Stomach smooth muscle (tissue), 2 donors: ENCODE measurements around the gene DYRK3.

Experiments
- H3K27ac ChIP-seq: one replicate; pipeline ENCODE4 v1.7.0; 2013; ENCODE audit warnings: mild to moderate bottlenecking, low read length, inconsistent platforms
- H3K27me3 ChIP-seq, 2 donors: one replicate each; pipeline ENCODE4 v1.7.0; 2013; ENCODE audit warnings: low read length in 2 of 2; ENCODE audit not compliant: insufficient read depth in 2 of 2, control insufficient read depth in 1 of 2
- H3K36me3 ChIP-seq, 2 donors: one replicate each; pipeline ENCODE4 v1.7.0; 2013; ENCODE audit warnings: low read length in 2 of 2; ENCODE audit not compliant: control insufficient read depth in 2 of 2, insufficient read depth in 2 of 2
- H3K4me1 ChIP-seq: one replicate; pipeline ENCODE4 v1.7.0; 2013; ENCODE audit warnings: low read length; ENCODE audit not compliant: control insufficient read depth, insufficient read depth
- H3K4me3 ChIP-seq, 2 donors: one replicate each; pipeline ENCODE4 v1.7.0; 2013; ENCODE audit warnings: low read length in 2 of 2
- H3K9ac ChIP-seq, 2 donors: one replicate each; pipeline ENCODE4 v1.7.0; 2013; ENCODE audit warnings: low read length in 2 of 2, mild to moderate bottlenecking in 1 of 2
- H3K9me3 ChIP-seq, 2 donors: one replicate each; pipeline ENCODE4 v1.7.0; 2013; ENCODE audit warnings: low read length in 2 of 2; ENCODE audit not compliant: control insufficient read depth in 2 of 2
- donor health status: healthy.
- donor health status: Pancreatic carcinoma.

Gene DYRK3

DNA sequence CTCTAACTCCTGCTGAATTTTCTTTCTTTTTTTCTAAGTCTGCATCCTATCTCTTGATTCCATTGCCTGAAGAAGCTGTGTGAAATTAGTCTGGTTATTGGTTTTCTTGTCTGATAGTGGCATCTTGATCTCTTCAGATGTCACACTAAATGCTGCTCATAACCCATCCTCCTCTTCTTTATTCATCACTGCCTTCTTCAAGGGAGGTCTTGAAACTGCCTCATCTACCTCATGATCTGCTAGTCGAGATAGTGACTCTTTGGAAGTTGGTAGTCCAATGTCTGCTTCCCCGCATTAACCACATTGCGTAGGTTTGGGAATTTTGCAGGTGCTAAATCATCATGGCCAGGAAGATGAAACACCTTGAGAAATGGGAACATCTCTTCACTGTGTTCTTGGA is 15.7 kb downstream of the DYRK3 start:
- H3K27me3 ChIP-seq: no peaks in the 10 kb centered on the region
- H3K4me1 ChIP-seq: no peaks in the 10 kb centered on the region
- H3K9me3 ChIP-seq: no peaks in the 10 kb centered on the region
- H3K4me3 ChIP-seq: no peak overlapping the region
- peaks cover 3 to 13% of the 10 kb centered on the region in 2 donors for H3K36me3 ChIP-seq
- H3K27ac ChIP-seq: no peak overlapping the region
- H3K9ac ChIP-seq: no peak overlapping the region

DNA sequence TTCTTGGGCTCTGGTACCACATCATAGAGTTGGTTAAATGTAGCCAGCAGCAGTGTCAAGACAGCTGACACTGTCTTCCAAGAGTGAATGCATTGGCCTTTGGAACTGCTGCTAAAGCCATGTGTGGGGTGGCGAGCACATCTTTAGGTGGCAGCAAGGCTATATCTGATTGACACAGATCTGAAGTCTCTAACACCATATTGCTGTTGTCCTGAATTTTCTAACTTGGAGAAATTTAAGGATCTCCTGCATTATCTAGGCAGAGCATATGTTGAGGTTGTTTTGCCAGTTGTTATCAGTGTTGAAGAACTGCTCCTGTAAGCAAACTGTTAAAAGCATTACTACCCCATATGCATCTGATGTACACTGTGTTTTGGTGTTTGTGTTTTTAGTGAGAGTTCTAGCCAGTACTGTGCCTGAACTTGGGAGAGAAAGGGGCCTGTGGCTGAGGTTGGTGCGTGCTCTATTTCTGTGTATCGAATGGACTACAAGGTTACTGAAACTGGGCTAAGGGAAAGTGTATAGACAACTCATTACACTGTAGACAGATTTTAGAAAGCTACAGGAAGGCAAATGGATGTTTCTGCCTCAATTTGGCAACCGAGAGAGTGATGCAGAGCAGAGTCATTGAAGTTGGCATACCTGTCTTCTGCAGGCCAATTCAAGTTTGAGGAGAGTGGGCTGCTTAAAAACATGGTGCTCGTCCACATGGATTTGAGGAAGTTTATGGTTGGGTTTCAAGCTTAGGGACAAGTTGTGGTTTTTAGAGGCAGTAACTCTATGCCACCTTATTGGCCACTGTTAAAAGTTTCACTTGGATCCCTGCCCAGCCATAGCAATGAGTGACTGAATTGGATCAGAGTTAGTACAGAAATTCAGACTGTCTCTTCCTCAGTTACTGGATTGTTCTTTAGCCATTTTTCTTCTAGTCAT is 16.9 kb downstream of the DYRK3 start:
- H3K36me3 ChIP-seq: peaks cover 3 to 13% of the 10 kb centered on the region in 2 donors
- H3K4me1 ChIP-seq: no peaks in the 10 kb centered on the region
- H3K27me3 ChIP-seq: peaks cover 0 to under 1% of the 10 kb centered on the region in 2 donors
- no peak overlapping the region for H3K9ac ChIP-seq
- no peak overlapping the region for H3K27ac ChIP-seq
- H3K4me3 ChIP-seq: no peak overlapping the region
- no peaks in the 10 kb centered on the region for H3K9me3 ChIP-seq

DNA sequence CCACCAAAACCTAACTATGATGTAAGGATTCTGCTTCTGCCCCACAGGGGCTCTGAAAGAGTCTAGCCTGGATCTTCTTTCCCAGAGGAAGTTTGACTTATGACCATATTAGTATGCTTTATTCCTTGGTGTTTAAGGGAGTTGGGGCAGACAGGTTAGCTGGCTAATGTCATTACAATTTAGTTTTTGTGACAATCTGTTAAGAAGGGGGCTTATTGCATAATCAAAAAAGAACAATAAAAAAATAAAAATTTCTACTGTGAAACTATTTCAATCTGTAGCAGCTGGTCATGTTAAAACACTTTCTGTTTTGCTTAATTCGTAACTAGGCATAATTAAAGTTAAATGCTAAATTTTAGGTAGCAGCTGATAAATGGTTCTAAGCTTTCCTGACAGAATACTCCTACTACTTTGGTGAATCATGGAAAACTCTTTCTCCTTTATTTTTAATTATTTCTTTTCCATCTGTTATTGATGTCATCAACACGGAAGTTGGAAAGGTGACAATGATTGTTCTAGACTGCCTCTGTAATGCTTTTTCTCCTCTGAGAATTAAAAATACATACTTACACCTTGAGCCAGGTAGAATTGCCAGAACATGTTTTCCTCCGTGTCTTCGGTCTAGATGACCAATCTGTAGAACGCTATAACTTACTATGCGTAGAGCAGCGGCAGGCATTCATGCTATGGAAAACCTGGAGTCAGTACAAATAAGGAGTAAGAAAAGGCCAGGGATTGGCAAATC is 18.6 kb downstream of the DYRK3 start:
- no peak overlapping the region for H3K4me3 ChIP-seq
- H3K36me3 ChIP-seq: no peaks in the 10 kb centered on the region
- no peaks in the 10 kb centered on the region for H3K4me1 ChIP-seq
- no peaks in the 10 kb centered on the region for H3K9me3 ChIP-seq
- no peak overlapping the region for H3K9ac ChIP-seq
- H3K27ac ChIP-seq: no peak overlapping the region
- H3K27me3 ChIP-seq: peaks cover 5 to 13% of the 10 kb centered on the region in 2 donors

DNA sequence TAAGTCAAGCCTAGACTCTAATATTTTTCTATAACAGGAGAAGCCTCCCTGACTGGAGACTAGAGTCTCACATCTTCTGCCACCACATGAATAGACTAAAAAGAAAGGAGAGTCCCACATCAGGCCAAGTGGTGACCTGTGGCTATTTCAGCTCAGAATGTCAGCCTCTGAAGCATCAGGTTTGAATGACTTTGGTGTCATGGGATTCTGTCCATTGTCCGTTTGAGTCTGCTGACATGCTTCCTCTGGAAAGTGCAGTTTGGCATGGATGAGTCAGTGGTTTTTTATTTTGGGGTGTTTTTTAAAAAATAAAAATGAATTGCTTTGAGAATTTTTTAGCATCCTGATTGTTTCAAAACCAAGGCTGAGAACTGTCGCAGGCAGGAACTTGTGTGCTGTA is 19.5 kb downstream of the DYRK3 start:
- Histone ChIP-seq H3K27ac (no peak overlapping the region), H3K9me3 (no peaks in the 10 kb centered on the region), H3K4me1 (no peaks in the 10 kb centered on the region), H3K36me3 (no peaks in the 10 kb centered on the region), H3K27me3 (peaks cover 5 to 13% of the 10 kb centered on the region in 2 donors), H3K4me3 (no peak overlapping the region), H3K9ac (no peak overlapping the region)

DNA sequence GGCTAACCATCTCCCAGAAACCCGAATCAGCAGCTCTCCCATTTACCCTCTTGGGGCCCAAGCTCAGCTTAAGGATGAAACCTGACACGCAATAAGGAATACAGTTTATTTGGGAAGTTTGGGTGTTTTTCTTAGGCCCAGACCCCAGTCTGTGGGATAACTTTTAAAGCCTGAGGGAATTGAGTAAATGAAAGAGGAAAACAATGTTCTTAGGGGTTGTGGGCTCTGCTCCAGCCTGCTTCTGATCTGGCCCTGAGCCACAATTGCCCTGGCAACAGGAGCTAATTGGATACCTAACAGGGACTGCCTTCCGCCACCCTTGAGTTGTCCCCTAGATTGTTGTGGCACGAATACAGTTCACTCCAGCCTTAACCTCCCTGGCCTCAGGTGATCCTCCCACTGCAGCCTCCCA is 20.1 kb downstream of the DYRK3 start:
- Histone ChIP-seq H3K9me3 (no peaks in the 10 kb centered on the region), H3K27me3 (peaks cover 5 to 13% of the 10 kb centered on the region in 2 donors), H3K36me3 (no peaks in the 10 kb centered on the region), H3K9ac (no peak overlapping the region), H3K4me3 (no peak overlapping the region), H3K27ac (no peak overlapping the region), H3K4me1 (no peaks in the 10 kb centered on the region)

DNA sequence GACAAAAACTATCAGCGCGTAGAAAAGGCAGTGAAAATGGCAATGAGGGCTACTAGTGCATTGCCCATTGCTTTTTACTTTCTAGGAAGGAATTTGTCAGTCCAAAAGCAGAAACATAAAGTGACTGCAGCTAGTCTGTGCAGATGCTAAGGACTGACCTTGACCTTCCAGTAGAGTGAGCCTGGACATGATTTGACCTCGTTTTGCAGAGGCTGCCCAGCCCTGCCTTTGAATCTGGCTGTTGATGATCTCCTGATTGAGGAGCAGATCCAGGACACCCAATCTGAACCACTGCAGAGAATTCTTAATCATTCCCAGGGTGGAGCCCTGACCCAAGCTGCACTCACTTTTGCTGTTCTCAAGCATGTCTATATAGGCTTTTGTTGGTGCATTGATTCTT is 21.6 kb downstream of the DYRK3 start:
- Histone ChIP-seq H3K27ac (no peak overlapping the region), H3K4me1 (no peaks in the 10 kb centered on the region), H3K9me3 (no peaks in the 10 kb centered on the region), H3K4me3 (no peak overlapping the region), H3K27me3 (peaks cover 5 to 13% of the 10 kb centered on the region in 2 donors), H3K9ac (no peak overlapping the region), H3K36me3 (no peaks in the 10 kb centered on the region)

DNA sequence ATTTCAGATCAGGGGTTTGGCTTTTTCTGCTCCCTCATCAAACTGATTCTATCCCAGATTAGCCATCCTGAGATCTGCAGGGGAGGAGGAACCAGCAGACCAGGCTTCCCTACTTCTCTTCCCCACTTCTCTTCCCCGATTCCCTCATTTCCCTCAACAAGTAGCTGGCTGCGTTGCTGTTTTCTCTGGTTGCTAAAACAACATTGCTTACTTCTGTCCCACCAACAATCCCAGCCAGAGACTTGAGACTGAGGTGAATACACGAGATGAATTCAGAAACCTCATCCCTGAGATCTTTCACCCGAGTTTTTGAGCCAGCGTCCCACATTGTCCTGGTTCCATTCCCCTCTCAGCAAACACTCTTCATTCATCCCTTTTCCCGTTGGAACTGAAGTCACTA is 22.4 kb downstream of the DYRK3 start:
- H3K4me3 ChIP-seq: no peak overlapping the region

DNA sequence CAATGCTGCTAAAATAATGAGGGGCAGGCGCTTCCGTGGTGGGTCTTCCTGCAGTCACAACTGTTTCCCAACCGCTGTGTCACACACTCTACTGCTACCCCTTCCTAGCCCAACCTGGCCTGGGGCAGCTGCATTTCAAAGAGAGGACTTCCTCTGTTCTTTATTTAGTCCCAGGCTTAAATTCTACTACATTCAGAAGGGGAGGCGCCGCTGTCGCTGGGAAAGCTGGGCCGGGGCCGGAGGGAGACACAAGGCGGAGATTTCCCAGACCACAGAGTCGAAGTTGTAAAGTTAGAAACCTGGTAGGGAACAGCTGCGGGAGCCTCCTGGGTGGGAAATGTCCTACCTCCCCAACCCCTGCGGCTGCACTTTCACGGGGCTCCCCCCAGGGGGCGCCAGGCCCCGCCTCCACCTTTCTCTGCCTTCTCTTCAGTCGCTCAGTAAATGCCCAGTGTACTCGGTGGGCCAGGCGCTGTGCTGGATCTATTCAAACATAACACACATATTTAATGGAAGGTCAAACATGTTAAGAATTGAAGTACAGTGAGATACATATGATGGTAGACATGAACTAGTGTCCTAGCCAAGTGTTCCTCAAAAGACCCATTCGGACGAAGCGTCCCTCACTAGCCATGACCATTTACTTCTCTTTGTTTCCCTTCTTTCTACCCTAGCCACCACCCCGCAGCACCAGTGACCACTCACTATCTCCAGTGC is 23.1 kb downstream of the DYRK3 start:
- Histone ChIP-seq H3K9ac (no peak overlapping the region), H3K4me1 (no peaks in the 10 kb centered on the region), H3K4me3 (no peak overlapping the region)

More for the DNA sequence above, 22.4 kb downstream of the DYRK3 start:
- Histone ChIP-seq H3K36me3 (no peaks in the 10 kb centered on the region), H3K9me3 (no peaks in the 10 kb centered on the region), H3K4me1 (no peaks in the 10 kb centered on the region), H3K9ac (no peak overlapping the region), H3K27ac (no peak overlapping the region), H3K27me3 (peaks cover 5 to 13% of the 10 kb centered on the region in 2 donors)

DNA sequence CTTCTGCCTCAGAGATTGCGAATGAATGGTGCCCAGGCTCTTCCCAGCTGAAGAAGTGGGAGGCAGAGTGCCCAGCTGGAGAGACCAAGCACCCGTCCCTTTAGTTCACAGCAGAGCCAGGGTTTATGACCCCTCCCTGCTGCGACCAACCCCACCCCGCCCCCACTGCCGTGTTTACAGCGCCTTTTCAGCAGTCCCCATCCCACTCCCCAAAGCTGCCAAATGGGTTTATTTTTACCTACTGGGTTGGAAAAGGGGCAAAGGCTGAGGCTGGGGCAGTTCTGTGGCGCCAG is 23.6 kb downstream of the DYRK3 start:
- H3K4me3 ChIP-seq: no peak overlapping the region
- no peak overlapping the region for H3K27ac ChIP-seq

More for the DNA sequence above, 23.1 kb downstream of the DYRK3 start:
- Histone ChIP-seq H3K27ac (no peak overlapping the region), H3K27me3 (peaks cover 6 to 13% of the 10 kb centered on the region in 2 donors), H3K9me3 (no peaks in the 10 kb centered on the region), H3K36me3 (no peaks in the 10 kb centered on the region)

DNA sequence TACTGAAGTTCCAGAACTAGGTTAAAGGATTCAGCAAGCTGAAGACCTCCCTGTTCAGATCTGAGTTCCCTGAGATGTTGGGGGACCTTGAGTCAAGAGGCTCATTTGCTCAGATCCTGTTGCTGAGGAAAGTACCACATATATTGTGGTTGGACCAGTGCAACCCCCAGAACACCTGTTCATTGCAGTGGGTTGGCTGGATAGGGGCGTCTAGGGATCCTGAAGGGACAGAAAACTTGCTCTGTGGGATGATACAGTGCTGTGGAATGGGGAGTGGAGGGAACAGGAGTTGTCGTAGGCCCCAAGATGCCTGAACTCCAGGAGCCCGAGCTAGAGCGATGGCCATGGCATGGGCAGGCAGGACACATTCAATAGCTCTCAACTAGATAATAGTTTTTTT is 24.8 kb downstream of the DYRK3 start:
- Histone ChIP-seq H3K9ac (no peak overlapping the region), H3K4me3 (no peak overlapping the region), H3K27me3 (peaks cover 10 to 13% of the 10 kb centered on the region in 2 donors), H3K27ac (no peak overlapping the region), H3K9me3 (no peaks in the 10 kb centered on the region), H3K4me1 (peaks cover 11% of the 10 kb centered on the region), H3K36me3 (no peaks in the 10 kb centered on the region)

More for the DNA sequence above, 23.6 kb downstream of the DYRK3 start:
- Histone ChIP-seq H3K4me1 (peaks cover 4% of the 10 kb centered on the region), H3K36me3 (no peaks in the 10 kb centered on the region), H3K9ac (no peak overlapping the region), H3K9me3 (no peaks in the 10 kb centered on the region), H3K27me3 (peaks cover 7 to 13% of the 10 kb centered on the region in 2 donors)
